Glomerular visceral epithelial cell (primary cell): ENCODE results near the gene TAF12.
A peak's percentile ranks its signal among the peaks of the same experiment; 100 is the strongest.
"Not testable (repeated sequence)": the region's sequence is repeated elsewhere in the genome, so short reads cannot be mapped to it uniquely, and the experiment has no call there.

Experiments used
- DNase-seq: peaks from one replicate; pipeline ENCODE4 v3.0.0-alpha.2; 2016; ENCODE audit errors: extremely low spot score

TAF12 gene, protein sequence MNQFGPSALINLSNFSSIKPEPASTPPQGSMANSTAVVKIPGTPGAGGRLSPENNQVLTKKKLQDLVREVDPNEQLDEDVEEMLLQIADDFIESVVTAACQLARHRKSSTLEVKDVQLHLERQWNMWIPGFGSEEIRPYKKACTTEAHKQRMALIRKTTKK

DNA sequence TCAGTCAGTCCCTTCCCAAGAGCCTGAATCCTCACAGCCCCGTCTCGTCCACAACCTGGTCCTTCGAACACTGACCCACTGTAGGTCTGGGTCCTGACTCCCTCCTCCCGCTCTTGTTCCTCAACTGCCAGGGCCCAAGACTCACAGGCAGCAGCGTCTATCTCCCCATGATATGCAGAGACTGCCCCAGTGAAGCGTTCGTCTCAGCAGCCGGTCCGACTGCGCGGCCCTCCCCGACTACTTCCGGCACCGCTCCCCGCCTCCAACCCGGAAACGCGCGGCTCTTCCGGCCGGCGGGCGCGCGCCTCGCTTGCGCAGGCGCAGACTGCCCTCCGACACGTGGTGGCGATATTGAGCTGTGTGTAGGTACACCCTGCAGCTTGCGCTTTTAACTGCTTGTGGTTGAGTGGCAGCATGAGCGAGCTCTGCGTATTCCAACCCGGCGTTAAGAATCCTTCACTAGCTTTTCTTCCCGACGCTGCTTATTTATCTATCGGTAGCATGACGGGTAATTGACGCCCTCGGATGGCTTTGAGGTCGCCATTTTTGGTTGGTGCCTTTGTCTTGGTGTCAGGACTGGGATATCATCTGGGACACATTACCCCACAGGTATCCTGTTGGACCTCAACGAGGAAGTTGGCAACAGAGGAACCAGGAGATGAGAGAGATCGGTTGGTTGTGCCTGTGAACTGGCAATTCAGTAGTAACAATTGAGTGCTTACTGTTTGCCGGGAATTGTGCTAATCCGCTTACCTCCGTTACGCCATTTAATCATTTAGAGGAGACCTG, at the start of gene TAF12:
TSS of gene TAF12 (minus strand) at position 221 of the 789 bp plus-strand sequence. CDS start 20,986 bp downstream, outside the sequence.
- DNase-seq, result peak; percentile 97

DNA sequence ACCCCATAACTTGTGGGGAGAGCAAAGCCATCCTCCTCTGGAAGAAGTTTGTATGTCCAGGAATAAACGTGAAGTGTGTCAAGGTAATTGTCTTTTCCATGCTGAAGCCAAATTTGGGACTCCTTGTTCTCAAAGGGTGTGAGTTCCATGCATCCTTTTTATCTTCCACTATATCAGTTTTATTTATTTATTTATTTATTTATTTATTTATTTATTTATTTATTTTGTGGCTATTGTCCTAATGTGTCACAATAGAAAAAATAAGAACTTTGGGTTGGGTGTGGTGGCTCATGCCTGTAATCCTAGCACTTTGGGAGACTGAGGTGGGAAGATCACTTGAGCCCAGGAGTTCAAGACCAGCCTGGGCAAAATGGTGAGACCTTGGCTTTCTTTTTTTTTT, 48.8 kb upstream of the TAF12 start:
- DNase-seq, result not testable (repeated sequence)

DNA sequence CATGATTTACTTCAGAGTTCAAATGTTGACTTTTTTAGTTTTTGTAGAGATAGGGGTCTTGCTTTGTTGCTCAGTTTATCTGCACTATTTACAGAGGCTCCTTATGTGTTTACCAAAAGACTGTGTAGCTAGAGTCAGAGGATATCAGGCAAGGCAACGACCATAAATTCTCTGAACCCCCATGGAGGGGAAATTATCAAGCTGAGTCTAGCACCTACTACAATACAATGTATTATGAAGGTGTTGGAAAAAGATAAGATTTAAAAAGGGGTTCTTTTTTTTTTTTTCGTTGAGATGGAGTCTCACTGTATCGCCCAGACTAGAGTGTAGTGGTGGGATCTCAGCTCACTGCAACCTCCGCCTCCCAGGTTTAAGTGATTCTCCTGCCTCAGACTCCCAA, 42.1 kb upstream of the TAF12 start:
- no peak for DNase-seq

DNA sequence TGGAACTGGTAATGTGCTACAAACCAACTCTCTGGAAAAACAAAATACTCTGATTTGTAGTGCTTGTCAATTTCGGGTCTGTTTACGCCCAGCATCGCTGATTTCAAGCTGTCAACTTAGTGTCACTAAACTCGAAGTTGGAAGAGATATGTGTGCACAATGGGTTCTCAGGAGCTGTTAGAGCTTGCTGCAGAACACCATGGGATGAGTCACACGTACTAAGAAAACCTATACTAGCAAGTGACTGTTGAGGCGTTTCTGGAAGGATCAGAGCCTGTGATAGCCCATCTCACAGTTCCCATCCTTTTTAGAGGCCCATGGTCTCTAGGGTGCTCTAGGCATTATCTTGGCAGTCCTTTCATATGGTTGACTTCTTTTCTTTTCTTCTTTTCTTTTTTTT, 40.0 kb upstream of the TAF12 start:
- DNase-seq, result peak; percentile 12

DNA sequence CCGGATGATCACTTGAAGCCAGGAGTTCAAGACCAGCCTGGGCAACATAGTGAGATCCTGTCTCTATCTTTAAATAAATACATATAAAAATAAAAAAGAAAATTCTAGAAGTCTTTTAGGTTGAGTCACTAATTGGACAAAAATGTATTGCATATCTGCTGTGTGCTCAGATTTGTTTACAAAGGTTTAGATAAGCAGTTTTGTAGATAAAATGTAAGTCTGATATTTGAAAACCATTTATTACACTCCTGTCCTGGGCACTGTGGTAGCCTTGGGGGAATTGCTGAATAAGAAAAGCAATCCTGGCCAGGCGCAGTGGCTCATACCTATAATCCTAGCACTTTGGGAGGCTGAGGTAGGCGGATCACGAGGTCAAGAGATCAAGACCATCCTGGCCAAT, 37.3 kb upstream of the TAF12 start:
- no peak for DNase-seq

DNA sequence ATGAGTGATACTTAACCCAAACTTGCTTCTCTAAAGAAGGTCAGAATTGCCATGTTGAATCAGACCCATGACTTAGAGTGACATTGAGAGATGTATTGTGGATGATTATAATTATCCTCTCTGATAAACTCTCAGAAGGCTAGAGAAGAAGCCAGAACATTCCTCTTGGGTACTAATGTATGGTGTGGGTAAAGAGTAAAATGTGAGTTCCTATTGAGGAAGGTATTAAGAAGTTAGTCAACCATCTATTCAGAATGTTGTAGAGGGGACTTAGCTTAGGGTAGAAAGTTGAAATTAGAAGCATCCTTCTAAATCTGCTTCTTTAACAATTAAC, 33.0 kb upstream of the TAF12 start:
- no peak for DNase-seq

DNA sequence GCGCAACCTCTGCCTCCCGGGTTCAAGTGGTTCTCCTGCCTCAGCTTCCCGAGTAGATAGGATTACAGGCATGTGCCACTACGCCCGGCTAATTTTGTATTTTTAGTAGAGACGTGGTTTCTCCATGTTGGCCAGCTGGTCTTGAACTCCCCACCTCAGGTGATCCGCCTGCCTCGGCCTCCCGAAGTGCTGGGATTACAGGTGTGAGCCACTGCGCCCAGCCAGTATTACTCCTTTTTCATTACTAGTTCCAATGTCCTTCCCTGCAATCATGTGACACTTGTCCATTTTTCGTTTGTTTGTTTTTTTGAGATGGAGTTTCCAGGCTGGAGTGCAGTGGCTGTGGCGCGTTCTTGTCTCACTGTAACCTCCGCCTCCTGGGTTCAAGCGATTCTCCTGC, 30.1 kb upstream of the TAF12 start:
- not testable (repeated sequence) for DNase-seq

DNA sequence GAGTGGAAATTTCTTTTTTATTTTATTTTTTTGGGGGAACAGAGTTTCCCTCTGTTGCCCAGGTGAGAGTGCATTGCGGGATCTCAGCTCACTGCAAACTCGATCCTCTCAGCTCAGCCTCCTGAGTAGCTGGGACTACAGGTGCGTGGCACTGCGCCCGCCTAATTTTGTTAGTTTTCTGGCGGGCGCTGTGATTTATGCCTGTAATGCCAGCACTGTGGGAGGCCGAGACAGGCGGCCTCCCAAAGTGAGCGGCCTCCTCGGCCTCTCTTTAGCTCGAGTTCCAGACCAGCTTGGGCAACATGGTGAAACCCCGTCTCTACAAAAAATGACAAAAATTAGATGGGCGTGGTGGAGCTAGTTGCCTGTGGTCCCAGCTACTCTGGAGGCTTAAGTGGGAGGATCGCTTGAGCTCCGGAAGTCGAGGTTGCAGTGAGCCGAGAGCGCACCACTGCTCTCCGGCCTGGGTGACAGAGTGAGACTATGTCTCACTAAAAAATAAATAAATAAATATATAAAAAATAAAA, 28.4 kb upstream of the TAF12 start:
- no peak for DNase-seq

DNA sequence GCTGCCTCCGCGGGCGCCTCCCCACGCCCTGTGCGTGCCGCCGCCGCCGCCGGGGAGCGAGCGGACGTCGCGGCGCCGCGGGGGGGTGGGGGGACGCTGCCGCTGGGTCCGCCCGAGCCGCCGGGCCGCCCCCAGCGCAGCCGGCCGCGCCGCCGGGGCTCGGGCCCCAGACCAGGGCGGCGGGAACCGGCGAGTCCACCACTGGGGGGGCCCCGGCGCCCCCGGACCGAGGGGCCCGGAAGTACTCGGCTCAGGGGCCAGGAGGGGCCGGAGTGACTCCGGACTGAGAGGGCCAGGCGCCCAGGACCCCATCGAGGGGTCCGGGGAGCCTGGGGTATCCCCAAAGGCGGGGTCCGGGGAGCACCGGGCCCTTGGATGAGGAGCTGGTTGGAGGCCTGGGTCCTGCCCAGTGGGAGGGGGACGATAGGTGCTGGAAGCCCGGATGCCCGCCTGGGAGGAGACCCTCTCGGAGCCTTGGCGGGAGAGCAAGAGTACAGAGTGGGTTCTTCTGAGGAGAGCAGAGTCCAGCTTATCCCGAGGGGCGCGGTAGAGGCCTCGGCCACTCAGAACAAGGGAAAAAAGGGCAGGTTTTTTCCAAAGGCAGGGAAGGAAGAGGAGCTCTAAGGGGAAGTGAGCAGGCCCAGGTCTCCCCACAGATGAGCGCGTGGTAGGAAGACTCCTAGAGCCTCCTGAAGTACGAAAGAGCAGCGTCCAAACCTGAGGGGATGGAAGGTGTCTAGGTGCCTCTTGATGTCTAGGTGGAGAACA, 26.3 kb upstream of the TAF12 start:
- peak; percentile 38 for DNase-seq

DNA sequence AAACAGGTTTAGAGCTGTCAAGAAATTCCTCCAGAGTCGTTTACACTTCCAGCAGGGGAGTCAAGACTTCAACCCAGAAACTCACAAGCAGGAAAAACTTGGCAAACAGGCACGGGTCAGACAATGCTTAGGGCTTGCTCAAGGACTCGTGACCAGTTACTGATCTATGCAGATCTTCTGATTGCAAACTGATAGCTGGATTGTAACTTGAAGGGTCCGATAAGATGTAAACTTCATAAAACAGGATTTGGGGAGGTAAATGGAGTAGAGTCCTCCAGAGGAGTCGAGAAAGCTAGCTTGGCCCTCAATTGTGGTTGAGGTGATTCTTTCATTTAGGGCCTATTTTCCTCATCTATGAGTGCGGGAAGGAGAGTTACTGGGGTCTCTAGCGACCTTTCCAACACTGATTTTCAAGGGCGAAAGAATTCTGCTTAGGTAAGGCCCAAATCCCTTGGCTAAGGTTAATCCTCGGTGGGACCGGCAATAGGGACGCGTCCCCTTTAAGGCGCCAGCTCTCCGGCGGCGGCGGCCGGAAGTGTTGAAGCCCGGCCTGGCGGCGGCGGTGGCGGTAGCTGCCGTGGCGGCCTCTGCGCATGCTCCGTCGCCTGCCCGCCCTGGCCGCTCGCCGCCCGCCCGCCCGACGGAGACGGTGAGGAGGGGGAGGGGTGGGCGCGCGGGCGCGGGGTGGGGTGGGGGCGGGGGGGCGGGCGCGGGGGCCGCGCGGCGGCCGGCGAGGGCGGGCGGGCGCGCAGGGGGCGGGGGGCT, 25.5 kb upstream of the TAF12 start, which contains the start of gene GMEB1:
TSS of gene GMEB1 (plus strand) at position 594 of the 765 bp plus-strand sequence. CDS start 14,829 bp downstream, outside the sequence.
- peak; percentile 92 for DNase-seq

DNA sequence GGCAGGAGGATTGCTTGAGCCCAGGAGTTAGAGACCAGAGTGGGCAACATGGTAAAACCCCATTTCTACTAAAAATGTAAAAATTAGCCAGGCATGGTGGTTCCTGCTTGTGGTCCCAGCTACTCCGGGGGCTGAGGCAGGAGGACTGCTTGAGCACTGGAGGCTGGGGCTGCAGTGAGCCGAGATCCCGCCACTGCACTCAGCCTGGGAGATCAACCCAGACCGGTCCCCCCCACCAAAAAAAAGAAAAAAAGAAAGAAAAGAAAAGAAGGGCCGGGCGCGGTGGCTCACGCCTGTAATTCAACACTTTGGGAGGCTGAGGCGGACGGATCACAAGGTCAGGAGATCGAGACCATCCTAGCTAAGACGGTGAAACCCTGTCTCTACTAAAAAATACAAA, 23.9 kb upstream of the TAF12 start:
- no peak for DNase-seq

DNA sequence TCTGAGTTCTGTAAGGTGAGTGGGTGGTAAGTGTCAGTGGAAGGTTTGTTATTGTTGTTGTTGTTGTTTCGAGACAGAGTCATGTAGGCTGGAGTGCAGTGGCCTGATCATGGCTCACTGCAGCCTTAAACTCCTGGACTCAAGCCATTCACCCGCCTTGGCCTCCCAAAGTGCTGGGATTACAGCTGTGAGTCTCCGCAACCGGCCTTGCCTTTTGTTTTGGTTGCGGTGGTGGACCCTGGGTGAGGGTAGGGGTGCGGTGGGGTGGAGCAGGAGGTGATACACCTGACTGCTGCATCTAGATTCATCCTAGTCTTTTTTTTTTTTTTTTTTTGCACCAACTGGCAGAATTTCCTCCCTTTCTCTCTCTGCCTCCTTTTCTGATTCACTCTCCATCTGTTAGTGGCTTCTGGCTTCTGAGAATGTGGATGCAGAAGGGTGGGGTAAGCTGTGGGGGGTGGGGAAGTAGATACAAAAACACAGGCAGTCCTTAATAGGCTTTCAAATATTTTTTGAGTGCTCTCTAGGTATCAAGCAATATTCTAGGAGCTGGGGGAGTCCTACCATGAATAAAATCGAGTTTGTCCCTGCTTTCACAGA, 21.1 kb upstream of the TAF12 start:
- DNase-seq, result no peak

DNA sequence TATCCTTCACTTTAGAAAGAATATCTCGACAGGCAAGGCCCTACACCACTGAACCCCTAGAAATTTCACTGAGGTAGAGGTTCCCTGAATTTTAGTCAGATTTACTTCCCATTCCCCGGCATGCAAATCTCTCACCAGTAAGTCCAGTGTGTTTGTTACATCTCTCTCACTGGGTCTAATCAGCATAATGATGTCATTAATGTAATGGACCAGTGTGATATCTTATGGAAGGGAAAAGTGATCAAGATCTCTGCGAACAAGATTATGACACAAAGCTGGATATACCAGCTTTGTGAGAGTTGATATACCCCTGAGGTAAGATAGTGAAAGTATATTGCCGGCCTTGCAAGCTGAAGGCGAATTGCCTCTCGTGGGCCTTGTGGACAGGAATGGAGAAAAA, 13.5 kb upstream of the TAF12 start:
- DNase-seq, result no peak

DNA sequence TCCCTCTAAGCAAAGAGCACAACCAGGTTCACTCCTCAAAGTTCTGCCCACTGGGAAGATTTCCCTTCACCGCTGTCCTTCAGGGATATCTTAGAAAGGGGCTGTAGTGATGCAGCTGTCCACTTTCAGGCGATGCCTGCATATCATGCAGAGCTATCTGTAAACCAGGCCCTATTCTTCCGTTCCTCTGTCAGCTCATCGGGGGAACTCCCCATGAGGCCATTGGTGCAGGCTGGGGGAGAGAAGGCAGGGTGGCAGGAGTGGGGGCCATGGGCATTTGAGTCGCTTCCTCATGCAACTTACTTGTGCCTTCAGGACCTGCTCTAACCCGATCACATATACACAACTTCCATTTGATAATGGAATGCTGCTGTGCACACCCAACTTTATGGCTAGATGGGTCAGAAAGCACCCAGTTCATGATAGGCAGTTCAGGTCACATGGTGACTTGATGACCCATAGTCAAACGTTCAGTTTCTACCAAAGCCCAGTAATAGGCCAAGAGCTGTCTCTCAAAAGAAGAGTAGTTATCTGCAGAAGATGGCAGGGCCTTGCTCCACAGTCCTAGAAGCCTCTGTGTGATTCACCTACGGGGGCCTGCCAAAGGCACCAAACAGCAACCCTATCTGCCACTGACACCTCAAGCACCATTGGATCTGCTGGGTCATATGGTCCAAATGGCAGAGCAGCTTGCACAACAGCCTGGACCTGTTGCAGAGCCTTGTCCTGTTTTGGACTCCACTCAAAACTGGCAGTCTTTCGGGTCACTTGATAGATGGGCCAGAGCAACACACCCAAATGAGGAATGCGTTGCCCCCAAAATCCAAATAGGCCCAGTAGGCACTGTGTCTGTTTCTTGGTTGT, 12.8 kb upstream of the TAF12 start:
- DNase-seq, result not testable (repeated sequence)

DNA sequence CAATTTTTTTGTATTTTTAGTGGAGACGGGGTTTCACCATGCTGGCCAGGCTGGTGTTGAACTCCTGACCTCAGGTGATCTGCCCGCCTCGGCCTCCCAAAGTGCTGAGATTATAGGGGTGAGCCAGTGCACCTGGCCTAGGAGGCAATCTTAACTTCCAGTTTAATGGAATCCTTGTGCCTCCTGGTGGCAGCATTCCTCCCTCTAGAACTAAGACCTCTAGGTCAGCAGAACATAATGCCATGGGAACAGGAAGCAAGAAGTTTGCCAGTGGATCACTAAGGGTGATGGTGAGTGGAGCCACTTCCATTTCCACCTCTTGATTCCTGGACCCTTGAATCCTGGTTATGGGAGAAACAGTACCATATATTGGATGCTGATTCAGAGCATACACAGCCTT, 11.0 kb upstream of the TAF12 start:
- peak; percentile 35 for DNase-seq

DNA sequence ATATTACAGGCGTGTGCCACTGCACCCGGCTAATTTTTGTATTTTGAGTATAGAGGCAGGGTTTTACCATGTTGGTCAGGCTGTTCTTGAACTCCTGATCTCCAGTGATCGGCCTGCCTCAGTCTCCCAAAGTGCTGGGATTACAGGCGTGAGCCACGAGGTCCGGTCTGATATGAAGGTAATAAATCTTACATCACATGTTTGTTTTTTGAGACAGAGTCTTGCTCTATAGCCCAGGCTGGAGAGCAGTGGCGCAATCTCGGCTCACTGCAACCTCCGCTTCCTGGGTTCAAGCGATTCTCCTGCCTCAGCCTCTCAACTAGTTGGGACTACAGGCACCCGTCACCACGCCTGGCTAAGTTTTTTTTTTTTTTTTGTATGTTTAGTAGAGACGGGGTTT, 10.2 kb upstream of the TAF12 start:
- DNase-seq, result not testable (repeated sequence)

DNA sequence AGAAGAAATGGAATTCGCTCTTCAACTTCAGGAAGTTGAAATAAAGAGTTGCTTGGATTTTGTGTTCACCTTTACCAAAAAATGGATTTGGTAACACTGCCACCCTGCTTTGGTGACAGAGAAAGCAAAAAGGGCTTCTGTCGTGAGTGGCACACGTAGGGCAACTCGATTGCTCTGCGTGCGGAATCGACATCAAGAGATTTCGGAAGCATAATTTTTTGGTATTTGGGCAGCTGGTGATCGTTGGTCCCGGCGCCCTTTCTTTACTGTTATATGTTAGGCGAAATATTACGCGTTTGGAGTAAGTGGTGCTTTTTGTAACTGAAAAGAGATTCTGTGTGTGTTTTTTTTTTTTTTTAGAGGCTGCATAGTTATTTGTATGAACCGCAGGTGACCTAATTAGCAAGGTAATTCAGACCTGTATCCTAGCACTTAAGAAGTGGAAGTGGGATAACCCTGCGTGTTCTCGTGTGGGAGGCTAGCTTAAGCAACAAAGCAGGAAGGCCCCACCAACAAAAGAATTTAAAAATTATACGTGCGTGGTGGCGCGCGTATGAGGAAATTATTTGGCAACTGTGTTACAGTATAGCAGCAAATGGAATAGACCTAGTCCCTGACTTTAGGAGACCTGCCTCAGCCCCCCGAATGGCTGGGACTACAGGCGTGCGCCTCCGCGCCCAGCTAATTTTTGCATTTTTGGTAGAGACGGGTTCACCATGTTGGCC, 5.8 kb upstream of the TAF12 start, which contains the start of gene RNU11:
TSS of gene RNU11 (plus strand) at position 127 of the 725 bp plus-strand sequence.
- DNase-seq, result peak; percentile 98

DNA sequence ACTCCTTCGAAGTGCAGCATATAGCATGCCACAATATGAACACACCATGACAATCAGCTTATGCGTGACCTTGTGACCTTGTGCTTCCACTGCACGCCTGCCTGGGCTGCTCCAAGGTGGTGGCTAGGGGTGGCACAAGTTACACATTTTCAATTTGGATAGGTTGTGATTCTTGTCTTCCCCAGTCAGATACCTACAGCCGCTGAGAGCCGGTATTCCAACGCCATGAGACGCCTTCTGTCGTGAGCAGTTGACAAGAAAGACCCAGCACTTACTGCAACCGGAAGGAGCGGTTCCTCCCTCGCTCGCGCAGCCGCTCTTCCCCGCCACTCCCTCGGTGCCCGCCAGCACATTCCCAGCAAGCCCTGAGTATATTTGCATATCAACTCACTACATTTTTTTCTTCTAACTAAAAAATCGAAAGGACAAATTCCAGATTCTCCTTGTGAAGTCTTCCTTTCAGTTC, 5.2 kb upstream of the TAF12 start:
- DNase-seq, result peak; percentile 94

DNA sequence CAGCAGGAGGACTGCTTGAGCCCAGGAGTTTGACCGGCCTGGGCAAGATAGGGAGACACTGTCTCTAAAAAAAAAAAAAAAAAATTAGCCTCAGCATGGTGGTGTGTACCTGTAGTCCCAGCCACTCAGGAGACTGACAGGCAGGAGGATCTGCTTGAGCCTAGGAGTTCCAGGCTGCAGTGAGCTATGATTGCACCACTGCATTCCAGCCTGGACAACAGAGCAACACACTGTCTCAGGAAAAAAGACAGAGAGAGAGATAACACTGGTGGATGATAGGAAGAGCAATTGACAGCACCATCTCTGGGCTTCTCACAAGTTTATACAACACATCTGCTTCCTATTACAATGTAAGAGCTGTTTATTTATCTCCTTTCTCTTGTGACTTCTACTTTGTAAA, 3.2 kb upstream of the TAF12 start:
- DNase-seq, result no peak
